HepG2 (cell line): ENCODE data around the gene PIGO. TPM values are rescaled to one million over a fixed set of nuclear protein-coding genes. Genes with fewer than 3 reads are reported as not detected.
A peak's percentile ranks its signal among the peaks of the same experiment; 100 is the strongest.

Experiments used
- CBX2 ChIP-seq, 2 experiments: fragments of 200-600 bp in 1 of 2; sonication (generic); formaldehyde crosslinking in 1 of 2; IDR thresholded peaks; 2 replicates each; pipeline versions ENCODE4 v1.7.0 to v1.8.1; 2018 to 2022; ENCODE audit warnings: low read depth in 2 of 2, low read length in 1 of 2, mild to moderate bottlenecking in 1 of 2, missing genetic modification reagents in 1 of 2
- CREM ChIP-seq, 2 experiments: sonication (generic) in 1 of 2; formaldehyde crosslinking in 1 of 2; IDR thresholded peaks; 2 replicates each; pipeline versions ENCODE4 v1.4.0 to v1.6.1; 2016 to 2020; ENCODE audit warnings: antibody characterized with exemption in 1 of 2, mild to moderate bottlenecking in 1 of 2, missing genetic modification reagents in 1 of 2
- HCFC1 ChIP-seq: fragments of 150-350 bp; IDR thresholded peaks from 2 replicates; pipeline ENCODE4 v1.6.1; 2014; ENCODE audit warnings: low read depth, low read length
- LCORL ChIP-seq, 2 experiments: fragments of 450-650 bp in 1 of 2; sonication (generic) in 1 of 2; formaldehyde crosslinking in 1 of 2; IDR thresholded peaks; 2 replicates each; pipeline versions ENCODE4 v1.5.0 to v1.6.1; 2017 to 2020; ENCODE audit warnings: antibody characterized with exemption in 1 of 2, missing genetic modification reagents in 1 of 2
- MEIS2 ChIP-seq: sonication (generic); formaldehyde crosslinking; IDR thresholded peaks from 2 replicates; pipeline ENCODE4 v1.9.0; 2021; ENCODE audit warnings: mild to moderate bottlenecking, missing genetic modification reagents
- MIER2 ChIP-seq: IDR thresholded peaks from 2 replicates; pipeline ENCODE4 v1.6.1; 2016; ENCODE audit warnings: missing biosample characterization, missing genetic modification reagents
- NR2F2 ChIP-seq: IDR thresholded peaks from 2 replicates; pipeline ENCODE4 v1.6.1; 2012; ENCODE audit warnings: low read depth, inconsistent platforms, borderline replicate concordance
- SCMH1 ChIP-seq: sonication (generic); formaldehyde crosslinking; IDR thresholded peaks from 2 replicates; pipeline ENCODE4 v1.9.0; 2021; ENCODE audit warnings: missing genetic modification reagents, mild to moderate bottlenecking, borderline replicate concordance
- SP140L ChIP-seq: sonication (generic); formaldehyde crosslinking; IDR thresholded peaks from 2 replicates; pipeline ENCODE4 v1.4.0; 2020; ENCODE audit warnings: missing genetic modification reagents, borderline replicate concordance
- SRSF1 ChIP-seq: fragments of 200-400 bp; formaldehyde crosslinking; optimal IDR thresholded peaks from 2 replicates; pipeline ENCODE3; 2017; ENCODE audit warnings: mild to moderate bottlenecking, low read depth, low read length, moderate library complexity
- TAF1 ChIP-seq: sonication (generic); formaldehyde crosslinking; IDR thresholded peaks from 2 replicates; pipeline ENCODE4 v1.4.0; 2020; ENCODE audit warnings: missing genetic modification reagents
- THYN1 ChIP-seq: sonication (generic); formaldehyde crosslinking; IDR thresholded peaks from 2 replicates; pipeline ENCODE4 v1.8.1; 2023; ENCODE audit warnings: low read depth, mild to moderate bottlenecking, moderate library complexity, missing genetic modification reagents, borderline replicate concordance
- TSC22D2 ChIP-seq: sonication (generic); formaldehyde crosslinking; IDR thresholded peaks from 2 replicates; pipeline ENCODE4 v1.5.1; 2020; ENCODE audit warnings: missing genetic modification reagents, mild to moderate bottlenecking, borderline replicate concordance
- ZEB1 ChIP-seq: IDR thresholded peaks from 2 replicates; pipeline ENCODE4 v1.6.1; 2012; ENCODE audit warnings: mild to moderate bottlenecking, low read depth, inconsistent platforms; ENCODE audit not compliant: insufficient replicate concordance
- ZNF33B ChIP-seq: sonication (generic); formaldehyde crosslinking; IDR thresholded peaks from 2 replicates; pipeline ENCODE4 v1.5.1; 2020; ENCODE audit warnings: mild to moderate bottlenecking, missing genetic modification reagents
- polyA plus RNA-seq, 8 experiments: library from polyadenylated mRNA; depleted of rRNA in 3 of 8; stranded (reverse) in 7 of 8; unstranded in 1 of 8; fragments of >200 nt; fragmentation: Illumina TruSeq in 4 of 8; extraction: Trizol in 4 of 8; gene quantifications; 2 replicates each; pipeline versions ENCODE4 v1.2.1 to v1.2.3, GENCODE V29; 2011 to 2016; ENCODE audit warnings: low read depth in 4 of 8, missing spikeins in 1 of 8, mixed read lengths in 1 of 8; ENCODE audit not compliant: insufficient read depth in 1 of 8
- total RNA-seq, 5 experiments: library from RNA; depleted of rRNA; stranded (reverse); fragments of >200 nt; fragmentation: Illumina TruSeq; extraction: Trizol; gene quantifications; 2 replicates each; pipeline ENCODE4 v1.2.3, GENCODE V29; 2016; ENCODE audit warnings: low read depth in 1 of 5
- TF ChIP-seq, protein P1 (sequence below): sonication (generic); formaldehyde crosslinking; IDR thresholded peaks from 2 replicates; pipeline ENCODE4 v1.4.0; 2020; ENCODE audit warnings: missing genetic modification reagents
- TF ChIP-seq, protein P2 (sequence below): sonication (generic); formaldehyde crosslinking; IDR thresholded peaks from 2 replicates; pipeline ENCODE4 v1.4.0; 2020; ENCODE audit warnings: mild to moderate bottlenecking, missing genetic modification reagents, borderline replicate concordance
- TF ChIP-seq, protein P3 (sequence below): sonication (generic); formaldehyde crosslinking; IDR thresholded peaks from 2 replicates; pipeline ENCODE4 v1.4.0; 2020; ENCODE audit warnings: missing genetic modification reagents
- TF ChIP-seq, protein P4 (sequence below): sonication (generic); formaldehyde crosslinking; IDR thresholded peaks from 2 replicates; pipeline ENCODE4 v1.5.0; 2020; ENCODE audit warnings: missing genetic modification reagents
- TF ChIP-seq, protein P5 (sequence below): sonication (generic); formaldehyde crosslinking; IDR thresholded peaks from 2 replicates; pipeline ENCODE4 v1.8.0; 2022; ENCODE audit warnings: missing genetic modification reagents, mild to moderate bottlenecking, moderate library complexity, borderline replicate concordance

Gene PIGO
- total and polyA plus RNA-seq, 2 of the 13 experiments (the other 11 are each of a cell fraction or from before 2014, with no cell fraction given): 20.5 to 26.2 TPM

DNA sequence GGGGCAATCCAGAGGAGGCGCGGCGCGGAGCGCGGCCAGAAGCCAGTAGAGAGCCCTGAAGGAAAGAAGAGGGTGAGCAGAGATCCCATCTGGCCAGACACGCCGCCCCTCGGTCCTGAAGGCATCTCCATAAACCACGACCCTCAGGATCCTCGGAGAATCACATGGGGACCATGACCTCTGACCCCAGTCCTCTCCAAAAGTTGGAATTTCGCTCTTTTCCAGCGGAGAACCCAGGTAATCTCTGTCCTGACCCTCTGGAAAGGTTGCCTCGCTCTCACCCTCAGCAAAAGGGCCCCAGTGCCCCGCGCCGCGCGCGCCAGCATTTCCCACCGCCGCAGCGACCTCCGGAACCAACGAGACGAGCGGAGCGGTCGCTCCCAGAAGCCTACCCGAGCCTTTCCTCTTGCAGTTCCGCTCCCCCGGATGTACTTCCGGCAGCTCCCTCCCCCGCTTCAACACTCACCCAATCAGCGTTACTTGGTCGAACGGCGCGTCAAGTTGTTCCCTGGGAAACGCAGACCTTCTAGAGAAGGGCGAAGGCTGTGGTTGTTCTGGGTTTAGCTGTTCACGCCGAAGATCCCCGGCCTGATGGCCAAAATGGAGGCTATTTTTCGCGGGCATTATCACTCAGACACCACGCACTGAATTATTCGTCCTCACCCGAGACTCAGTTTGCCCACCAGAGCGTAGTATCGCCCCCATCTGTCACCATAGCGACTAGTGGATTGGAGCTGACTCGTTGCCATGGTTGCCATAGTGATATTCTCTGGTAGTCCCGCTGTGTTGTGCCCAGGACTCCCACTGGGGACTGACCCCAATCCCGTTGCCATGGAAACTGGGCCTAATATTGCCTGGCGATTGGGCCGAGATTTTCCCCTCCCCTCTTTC, 6.6 kb upstream of the PIGO start, which contains the start of gene STOML2 (continued):
- TF ChIP-seq, protein P1, sequence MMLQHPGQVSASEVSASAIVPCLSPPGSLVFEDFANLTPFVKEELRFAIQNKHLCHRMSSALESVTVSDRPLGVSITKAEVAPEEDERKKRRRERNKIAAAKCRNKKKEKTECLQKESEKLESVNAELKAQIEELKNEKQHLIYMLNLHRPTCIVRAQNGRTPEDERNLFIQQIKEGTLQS (CRISPR knock-in tag): peak; percentile 54; the same call in 1 of the 2 replicates
- TF ChIP-seq, protein P2, sequence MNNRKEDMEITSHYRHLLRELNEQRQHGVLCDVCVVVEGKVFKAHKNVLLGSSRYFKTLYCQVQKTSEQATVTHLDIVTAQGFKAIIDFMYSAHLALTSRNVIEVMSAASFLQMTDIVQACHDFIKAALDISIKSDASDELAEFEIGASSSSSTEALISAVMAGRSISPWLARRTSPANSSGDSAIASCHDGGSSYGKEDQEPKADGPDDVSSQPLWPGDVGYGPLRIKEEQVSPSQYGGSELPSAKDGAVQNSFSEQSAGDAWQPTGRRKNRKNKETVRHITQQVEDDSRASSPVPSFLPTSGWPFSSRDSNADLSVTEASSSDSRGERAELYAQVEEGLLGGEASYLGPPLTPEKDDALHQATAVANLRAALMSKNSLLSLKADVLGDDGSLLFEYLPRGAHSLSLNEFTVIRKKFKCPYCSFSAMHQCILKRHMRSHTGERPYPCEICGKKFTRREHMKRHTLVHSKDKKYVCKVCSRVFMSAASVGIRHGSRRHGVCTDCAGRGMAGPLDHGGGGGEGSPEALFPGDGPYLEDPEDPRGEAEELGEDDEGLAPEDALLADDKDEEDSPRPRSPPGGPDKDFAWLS (CRISPR knock-in tag): no peak
- TF ChIP-seq SCMH1 (no peak), HCFC1 (peak; percentile 76), ZNF33B (CRISPR knock-in tag) (no peak), THYN1 (CRISPR knock-in tag) (no peak), CREM (IDR thresholded peaks at IDR 0.05) (peak; percentile 76), CREM (CRISPR knock-in tag; IDR thresholded peaks at IDR 0.05) (no peak), SRSF1 (peak; percentile 59), SP140L (no peak), TSC22D2 (CRISPR knock-in tag) (peak; percentile 67; the same call in 1 of the 2 replicates), TAF1 (CRISPR knock-in tag) (peak; percentile 89), MIER2 (peak; percentile 41; the same call in 1 of the 2 replicates), ZEB1 (peak; percentile 70), MEIS2 (CRISPR knock-in tag) (peak; percentile 92), CBX2 (IDR thresholded peaks at IDR 0.05; ENCODE audit: low read depth, low read length) (no peak), CBX2 (CRISPR knock-in tag; IDR thresholded peaks at IDR 0.05; ENCODE audit: low read depth) (no peak), NR2F2 (no peak; the same call in 1 of the 2 replicates), LCORL (IDR thresholded peaks at IDR 0.05) (no peak), LCORL (CRISPR knock-in tag; IDR thresholded peaks at IDR 0.05) (peak; percentile 83)
- TF ChIP-seq, protein P3, sequence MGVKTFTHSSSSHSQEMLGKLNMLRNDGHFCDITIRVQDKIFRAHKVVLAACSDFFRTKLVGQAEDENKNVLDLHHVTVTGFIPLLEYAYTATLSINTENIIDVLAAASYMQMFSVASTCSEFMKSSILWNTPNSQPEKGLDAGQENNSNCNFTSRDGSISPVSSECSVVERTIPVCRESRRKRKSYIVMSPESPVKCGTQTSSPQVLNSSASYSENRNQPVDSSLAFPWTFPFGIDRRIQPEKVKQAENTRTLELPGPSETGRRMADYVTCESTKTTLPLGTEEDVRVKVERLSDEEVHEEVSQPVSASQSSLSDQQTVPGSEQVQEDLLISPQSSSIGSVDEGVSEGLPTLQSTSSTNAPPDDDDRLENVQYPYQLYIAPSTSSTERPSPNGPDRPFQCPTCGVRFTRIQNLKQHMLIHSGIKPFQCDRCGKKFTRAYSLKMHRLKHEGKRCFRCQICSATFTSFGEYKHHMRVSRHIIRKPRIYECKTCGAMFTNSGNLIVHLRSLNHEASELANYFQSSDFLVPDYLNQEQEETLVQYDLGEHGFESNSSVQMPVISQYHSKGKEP (CRISPR knock-in tag): no peak
- TF ChIP-seq, protein P4, sequence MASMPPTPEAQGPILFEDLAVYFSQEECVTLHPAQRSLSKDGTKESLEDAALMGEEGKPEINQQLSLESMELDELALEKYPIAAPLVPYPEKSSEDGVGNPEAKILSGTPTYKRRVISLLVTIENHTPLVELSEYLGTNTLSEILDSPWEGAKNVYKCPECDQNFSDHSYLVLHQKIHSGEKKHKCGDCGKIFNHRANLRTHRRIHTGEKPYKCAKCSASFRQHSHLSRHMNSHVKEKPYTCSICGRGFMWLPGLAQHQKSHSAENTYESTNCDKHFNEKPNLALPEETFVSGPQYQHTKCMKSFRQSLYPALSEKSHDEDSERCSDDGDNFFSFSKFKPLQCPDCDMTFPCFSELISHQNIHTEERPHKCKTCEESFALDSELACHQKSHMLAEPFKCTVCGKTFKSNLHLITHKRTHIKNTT: no peak
- TF ChIP-seq, protein P5, sequence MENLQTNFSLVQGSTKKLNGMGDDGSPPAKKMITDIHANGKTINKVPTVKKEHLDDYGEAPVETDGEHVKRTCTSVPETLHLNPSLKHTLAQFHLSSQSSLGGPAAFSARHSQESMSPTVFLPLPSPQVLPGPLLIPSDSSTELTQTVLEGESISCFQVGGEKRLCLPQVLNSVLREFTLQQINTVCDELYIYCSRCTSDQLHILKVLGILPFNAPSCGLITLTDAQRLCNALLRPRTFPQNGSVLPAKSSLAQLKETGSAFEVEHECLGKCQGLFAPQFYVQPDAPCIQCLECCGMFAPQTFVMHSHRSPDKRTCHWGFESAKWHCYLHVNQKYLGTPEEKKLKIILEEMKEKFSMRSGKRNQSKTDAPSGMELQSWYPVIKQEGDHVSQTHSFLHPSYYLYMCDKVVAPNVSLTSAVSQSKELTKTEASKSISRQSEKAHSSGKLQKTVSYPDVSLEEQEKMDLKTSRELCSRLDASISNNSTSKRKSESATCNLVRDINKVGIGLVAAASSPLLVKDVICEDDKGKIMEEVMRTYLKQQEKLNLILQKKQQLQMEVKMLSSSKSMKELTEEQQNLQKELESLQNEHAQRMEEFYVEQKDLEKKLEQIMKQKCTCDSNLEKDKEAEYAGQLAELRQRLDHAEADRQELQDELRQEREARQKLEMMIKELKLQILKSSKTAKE (CRISPR knock-in tag): 0 out of 2 replicates have a peak, but pooled peaks have one; percentile 39
